Keratinocyte (primary cell): Measurements from ENCODE around the gene HSPG2. TPM values are rescaled to one million over a fixed set of nuclear protein-coding genes. Genes with fewer than 3 reads are reported as not detected.
A peak's percentile ranks its signal among the peaks of the same experiment; 100 is the strongest.

ENCODE experiments used
- DNase-seq: peaks from one replicate; pipeline ENCODE4 v3.0.0-alpha.2; 2011; ENCODE audit warnings: low read depth, missing footprints, low spot score
- FAIRE-seq: peaks from 2 replicates; lab custom pipeline; 2011; peaks lifted over from hg19 to GRCh38; lab: Jason Lieb, UNC
- H2AFZ ChIP-seq: 2 replicates; pipeline ENCODE4 v1.6.0; 2012; ENCODE audit warnings: low read length, control low read depth, inconsistent platforms; ENCODE audit not compliant: control insufficient read depth
- H3K27ac ChIP-seq: 2 replicates; pipeline ENCODE4 v1.5.1; 2011; ENCODE audit warnings: low read length; ENCODE audit not compliant: control insufficient read depth, insufficient read depth
- H3K27me3 ChIP-seq: 3 replicates; pipeline ENCODE4 v1.6.0; 2011; ENCODE audit warnings: low read length; ENCODE audit not compliant: control insufficient read depth, insufficient read depth; ENCODE audit errors: extremely low read depth
- H3K36me3 ChIP-seq, 2 experiments: 2 replicates in 1 of 2; 3 replicates in 1 of 2; pipeline ENCODE4 v1.5.1; 2011; ENCODE audit warnings: low read length in 2 of 2, mild to moderate bottlenecking in 1 of 2; ENCODE audit not compliant: control insufficient read depth in 2 of 2, insufficient read depth in 2 of 2; ENCODE audit errors: extremely low read depth in 1 of 2
- H3K4me1 ChIP-seq: 3 replicates; pipeline ENCODE4 v1.5.1; 2011; ENCODE audit warnings: low read length; ENCODE audit not compliant: control insufficient read depth, insufficient read depth; ENCODE audit errors: extremely low read depth
- H3K4me2 ChIP-seq: 3 replicates; pipeline ENCODE4 v1.6.0; 2011; ENCODE audit warnings: low read depth, low read length; ENCODE audit not compliant: control insufficient read depth, insufficient read depth; ENCODE audit errors: extremely low read depth
- H3K4me3 ChIP-seq, 3 experiments: fragments of 200-600 bp in 1 of 3; sonication (generic) in 1 of 3; 2 replicates in 2 of 3; 3 replicates in 1 of 3; pipeline ENCODE4 v1.5.1; 2011 to 2016; ENCODE audit warnings: low read length in 3 of 3, mild to moderate bottlenecking in 3 of 3, control low read depth in 2 of 3, inconsistent platforms in 1 of 3, low read depth in 1 of 3, mixed read lengths in 1 of 3, mixed run types in 1 of 3, moderate library complexity in 1 of 3; ENCODE audit not compliant: control insufficient read depth in 2 of 3, insufficient read depth in 2 of 3; ENCODE audit errors: extremely low read depth in 1 of 3
- H3K79me2 ChIP-seq: 2 replicates; pipeline ENCODE4 v1.6.0; 2012; ENCODE audit warnings: low read length; ENCODE audit not compliant: control insufficient read depth, insufficient read depth
- H3K9ac ChIP-seq: 3 replicates; pipeline ENCODE4 v1.6.0; 2011; ENCODE audit warnings: low read length; ENCODE audit not compliant: control insufficient read depth, insufficient read depth; ENCODE audit errors: extremely low read depth
- H3K9me1 ChIP-seq: 3 replicates; pipeline ENCODE4 v1.6.0; 2011; ENCODE audit warnings: low read length; ENCODE audit not compliant: control insufficient read depth, insufficient read depth; ENCODE audit errors: extremely low read depth
- H3K9me3 ChIP-seq: 2 replicates; pipeline ENCODE4 v1.5.1; 2012; ENCODE audit warnings: low read depth, low read length; ENCODE audit not compliant: control insufficient read depth
- H4K20me1 ChIP-seq: 3 replicates; pipeline ENCODE4 v1.6.0; 2011; ENCODE audit warnings: low read length; ENCODE audit not compliant: control insufficient read depth, insufficient read depth; ENCODE audit errors: extremely low read depth
- CTCF ChIP-seq, 3 experiments: IDR thresholded peaks in 1 of 3; conservative IDR thresholded peaks in 1 of 3; optimal IDR thresholded peaks in 1 of 3; 2 replicates in 2 of 3; 3 replicates in 1 of 3; pipeline versions ENCODE3 to v1.5.1; 2011; ENCODE audit warnings: low read length in 3 of 3, mild to moderate bottlenecking in 3 of 3, moderate library complexity in 2 of 3, control low read depth in 1 of 3, inconsistent platforms in 1 of 3; ENCODE audit not compliant: insufficient read depth in 2 of 3; ENCODE audit errors: extremely low read depth in 1 of 3
- EZH2 ChIP-seq: IDR thresholded peaks from one replicate; pipeline ENCODE4 v1.6.1; 2012; ENCODE audit warnings: inconsistent platforms, mild to moderate bottlenecking, low read length, moderate library complexity
- dilution Hi-C: fragments of 300-500 bp; cut with MboI; formaldehyde crosslinking; loops from one replicate; pipeline ENCODE4 v1.7.0; 2020; ENCODE audit warnings: low sequenced_read_pairs; ENCODE audit not compliant: extremely low pct_ligation_motif_present
- polyA plus RNA-seq, 5 experiments: library from polyadenylated mRNA; depleted of rRNA in 3 of 5; stranded (reverse) in 3 of 5; stranded (forward) in 1 of 5; unstranded in 1 of 5; fragments of >200 nt; gene quantifications; 1 replicate in 1 of 5; 2 replicates in 3 of 5; 3 replicates in 1 of 5; pipeline versions ENCODE4 v1.2.1 to v1.2.3, GENCODE V29; 2011 to 2012; ENCODE audit warnings: missing spikeins in 2 of 5, low read depth in 1 of 5, low replicate concordance in 1 of 5

Gene HSPG2
- polyA plus RNA-seq, 1 donor (not counting 4 experiments of a cell fraction or from before 2014, with no cell fraction given), result 9.0 TPM

GRCh38 chr1:21932127-21932526 lies 5.0 kb downstream of the HSPG2 start:
- no peak overlapping the region for H3K9ac ChIP-seq
- H3K4me2 ChIP-seq, result no peak overlapping the region
- peaks cover 7% of the 10 kb centered on the region for H4K20me1 ChIP-seq
- H3K4me3 ChIP-seq, result no peak overlapping the region
- H3K36me3 ChIP-seq, result peaks cover 2 to 15% of the 10 kb centered on the region in 2 experiments
- no peaks in the 10 kb centered on the region for H3K27me3 ChIP-seq
- DNase-seq, result no peak
- H3K4me1 ChIP-seq, result peaks cover 46% of the 10 kb centered on the region
- TF ChIP-seq CTCF (optimal IDR thresholded peaks at IDR 0.05 in 1 of 3, IDR thresholded peaks at IDR 0.05 in 1 of 3, conservative IDR thresholded peaks at IDR 0.05 in 1 of 3; ENCODE audit: extremely low read depth in 1 of 3, insufficient read depth in 2 of 3, low read length in 3 of 3), result no peak
- TF ChIP-seq EZH2, result no peak
- no peaks in the 10 kb centered on the region for H3K9me1 ChIP-seq
- no peak overlapping the region for H3K27ac ChIP-seq
- FAIRE-seq, result peak; percentile 41
- dilution Hi-C loops, result no loop called here
- H3K9me3 ChIP-seq, result no peaks in the 10 kb centered on the region
- H2AFZ ChIP-seq, result no peak overlapping the region
- H3K79me2 ChIP-seq, result peaks cover 74% of the 10 kb centered on the region

- TF ChIP-seq EZH2, result no peak
- no peak for TF ChIP-seq CTCF (optimal IDR thresholded peaks at IDR 0.05 in 1 of 3, IDR thresholded peaks at IDR 0.05 in 1 of 3, conservative IDR thresholded peaks at IDR 0.05 in 1 of 3; ENCODE audit: extremely low read depth in 1 of 3, insufficient read depth in 2 of 3, low read length in 3 of 3)
- dilution Hi-C loops, result no loop called here
- FAIRE-seq (no peak), DNase-seq (no peak)
- Histone ChIP-seq H3K36me3 (peaks cover 2 to 15% of the 10 kb centered on the region in 2 experiments), H3K9me1 (no peaks in the 10 kb centered on the region), H3K27ac (no peak overlapping the region), H3K9me3 (no peaks in the 10 kb centered on the region), H3K9ac (no peak overlapping the region), H3K79me2 (peaks cover 76% of the 10 kb centered on the region), H2AFZ (no peak overlapping the region), H3K4me2 (no peak overlapping the region), H3K27me3 (no peaks in the 10 kb centered on the region), H3K4me3 (no peak overlapping the region), H3K4me1 (peaks cover 46% of the 10 kb centered on the region), H4K20me1 (peaks cover 7% of the 10 kb centered on the region)
These were observed 5.7 kb downstream of the HSPG2 start for GRCh38 chr1:21931171-21932093.
